GM12878 (cell line): Measurements from ENCODE around the gene MCRIP2. TPM values are rescaled to one million over a fixed set of nuclear protein-coding genes. Genes with fewer than 3 reads are reported as not detected.

Experiments used
- ATAC-seq: fragments of 200-7000 bp; cut with Tn5 transposase; 3 replicates; pipeline ENCODE4 v1.9.1; 2020; ENCODE audit warnings: mild to moderate bottlenecking, moderate library complexity
- BruUV-seq: library from RNA; stranded (reverse); fragments of 400-500 nt; replicated peaks from 2 replicates; lab custom pipeline; 2021; lab: Mats Ljungman, UMichigan
- CTCF ChIA-PET: fragments of 300-600 bp; sonication (Branson Sonifier 250); formaldehyde crosslinking; extraction: SDS; loops from one replicate; lab custom pipeline; 2021; ENCODE audit warnings: inconsistent platforms; lab: Yijun Ruan, JAX
- POLR2A ChIA-PET: fragments of 350-600 bp; formaldehyde crosslinking; extraction: SDS; loops from one replicate; lab custom pipeline; 2021; ENCODE audit warnings: inconsistent platforms; lab: Charles Lee
- RAD21 ChIA-PET: fragments of 300-600 bp; sonication (Branson Sonifier 250); formaldehyde crosslinking; loops from one replicate; lab custom pipeline; 2023; ENCODE audit warnings: antibody characterized with exemption; ENCODE audit not compliant: unreplicated experiment; lab: Charles Lee
- SMC1A ChIA-PET: fragments of 300-600 bp; sonication (Branson Sonifier 250); formaldehyde crosslinking; loops from one replicate; lab custom pipeline; 2023; ENCODE audit not compliant: unreplicated experiment, uncharacterized antibody; lab: Charles Lee
- DNase-seq: peaks from one replicate; pipeline ENCODE4 v3.0.0-alpha.2; 2011; ENCODE audit warnings: low read depth, low spot score
- FAIRE-seq: peaks from 3 replicates; lab custom pipeline; 2011; peaks lifted over from hg19 to GRCh38; lab: Jason Lieb, UNC
- H2AFZ ChIP-seq: 2 replicates; pipeline ENCODE4 v1.6.0; 2011; ENCODE audit warnings: low read depth, low read length, control low read depth; ENCODE audit not compliant: control insufficient read depth
- H3K27ac ChIP-seq: 2 replicates; pipeline ENCODE4 v1.5.1; 2011; ENCODE audit warnings: control low read depth; ENCODE audit not compliant: control insufficient read depth, insufficient read depth
- H3K27me3 ChIP-seq, 2 experiments: replicated peaks in 1 of 2; 2 replicates each; pipeline versions ENCODE4 v1.6.0 to v1.6.1; 2011; ENCODE audit warnings: low read length in 1 of 2; ENCODE audit not compliant: control insufficient read depth in 2 of 2, insufficient read depth in 2 of 2
- H3K36me3 ChIP-seq, 2 experiments: 2 replicates each; pipeline ENCODE4 v1.5.1; 2011; ENCODE audit warnings: low read length in 1 of 2; ENCODE audit not compliant: control insufficient read depth in 2 of 2, insufficient read depth in 2 of 2
- H3K4me1 ChIP-seq: 2 replicates; pipeline ENCODE4 v1.6.1; 2011; ENCODE audit warnings: mild to moderate bottlenecking, low read length, moderate library complexity, mixed read lengths; ENCODE audit not compliant: control insufficient read depth, insufficient read depth
- H3K4me2 ChIP-seq: 2 replicates; pipeline ENCODE4 v1.6.0; 2011; ENCODE audit warnings: control low read depth; ENCODE audit not compliant: control insufficient read depth, insufficient read depth
- H3K4me3 ChIP-seq: fragments of 200-600 bp; sonication (generic); 2 replicates; pipeline ENCODE4 v1.5.1; 2016
- H3K79me2 ChIP-seq: 2 replicates; pipeline ENCODE4 v1.6.0; 2011; ENCODE audit warnings: low read length; ENCODE audit not compliant: control insufficient read depth, insufficient read depth
- H3K9ac ChIP-seq: 2 replicates; pipeline ENCODE4 v1.8.0; 2011; ENCODE audit warnings: low read length, control low read depth, mixed read lengths; ENCODE audit not compliant: control insufficient read depth, insufficient read depth
- H3K9me3 ChIP-seq: replicated peaks from 3 replicates; pipeline ENCODE4 v1.5.1; 2011; ENCODE audit warnings: mild to moderate bottlenecking, low read length; ENCODE audit not compliant: control insufficient read depth, insufficient read depth
- H4K20me1 ChIP-seq: 2 replicates; pipeline ENCODE4 v1.6.0; 2011; ENCODE audit not compliant: control insufficient read depth, insufficient read depth
- EED ChIP-seq: sonication (generic); IDR thresholded peaks from 2 replicates; pipeline ENCODE4 v1.6.1; 2016; ENCODE audit warnings: antibody characterized with exemption, low read depth
- FOS ChIP-seq: IDR thresholded peaks from 3 replicates; pipeline ENCODE4 v1.6.1; 2011; ENCODE audit warnings: borderline replicate concordance; ENCODE audit not compliant: insufficient read length; ENCODE audit errors: extremely low read depth
- IKZF1 ChIP-seq: fragments of 450-650 bp; conservative IDR thresholded peaks from 2 replicates; pipeline ENCODE4 v1.6.1; 2017; ENCODE audit warnings: antibody characterized with exemption, mild to moderate bottlenecking
- MEF2B ChIP-seq: fragments of 450-650 bp; IDR thresholded peaks from 2 replicates; pipeline ENCODE4 v1.6.1; 2018; ENCODE audit warnings: mild to moderate bottlenecking, moderate library complexity; ENCODE audit not compliant: partially characterized antibody, poor library complexity, severe bottlenecking
- NBN ChIP-seq: fragments of 450-650 bp; IDR thresholded peaks from 2 replicates; pipeline ENCODE4 v1.6.1; 2016
- PAX5 ChIP-seq: IDR thresholded peaks from 2 replicates; pipeline ENCODE4 v1.6.1; 2011; ENCODE audit warnings: low read depth, low read length, borderline replicate concordance
- RAD21 ChIP-seq: IDR thresholded peaks from 2 replicates; pipeline ENCODE4 v1.6.1; 2011; ENCODE audit warnings: mild to moderate bottlenecking, low read depth, low read length, moderate library complexity; ENCODE audit not compliant: insufficient read depth
- SP1 ChIP-seq: IDR thresholded peaks from one replicate; pipeline ENCODE4 v1.6.1; 2011; ENCODE audit warnings: low read depth, low read length
- SUZ12 ChIP-seq: fragments of 200-600 bp; sonication (generic); IDR thresholded peaks from one replicate; pipeline ENCODE4 v1.6.1; 2018; ENCODE audit warnings: antibody characterized with exemption, mild to moderate bottlenecking; ENCODE audit not compliant: unreplicated experiment
- YY1 ChIP-seq: IDR thresholded peaks from 2 replicates; pipeline ENCODE4 v1.6.1; 2011; ENCODE audit warnings: low read depth, mild to moderate bottlenecking, low read length
- ZBTB40 ChIP-seq: fragments of 450-650 bp; IDR thresholded peaks from 2 replicates; pipeline ENCODE4 v1.6.1; 2016; ENCODE audit warnings: mild to moderate bottlenecking, moderate library complexity, borderline replicate concordance
- ZNF622 ChIP-seq: fragments of 450-650 bp; IDR thresholded peaks from 2 replicates; pipeline ENCODE4 v1.6.1; 2017; ENCODE audit warnings: mild to moderate bottlenecking, inconsistent platforms
- WGBS: methylation state at CpG from one replicate; pipeline ENCODE4 v1.1.6; 2016; ENCODE audit warnings: low lambda C conversion rate; ENCODE audit not compliant: insufficient replicate concordance, insufficient coverage; ENCODE audit errors: missing lambda C conversion rate; 5-methylcytosine and 5-hydroxymethylcytosine counted together
- in situ Hi-C: fragments of 300-500 bp; cut with MboI; formaldehyde crosslinking; loops from 9 replicates; pipeline ENCODE4 v1.14.3; 2018; ENCODE audit warnings: mixed read lengths
- intact Hi-C: fragments of 100-400 bp; cut with micrococcal nuclease; formaldehyde crosslinking; loops from one replicate; pipeline ENCODE4 v1.14.2; 2022; ENCODE audit not compliant: unreplicated experiment
- polyA plus RNA-seq, 11 experiments: library from polyadenylated mRNA; depleted of rRNA in 4 of 11; unstranded in 6 of 11; stranded (reverse) in 5 of 11; fragments of >200 nt; fragmentation: Nextera tagmentation in 4 of 11; fragmentation: Illumina TruSeq in 1 of 11; extraction: Ambion mirVana in 4 of 11; extraction: Trizol in 1 of 11; gene quantifications; 1 replicate in 1 of 11; 2 replicates in 10 of 11; pipeline versions ENCODE4 v1.2.1 to v1.2.3, GENCODE V29; 2011 to 2016; ENCODE audit warnings: inconsistent platforms in 2 of 11, missing spikeins in 2 of 11, low read depth in 1 of 11
- total RNA-seq, 4 experiments: library from RNA; depleted of rRNA in 3 of 4; stranded (reverse); fragments of >200 nt in 3 of 4; fragmentation: Illumina TruSeq in 1 of 4; extraction: Trizol in 1 of 4; gene quantifications; 2 replicates each; pipeline versions ENCODE4 v1.2.1 to v1.2.3, GENCODE V29; 2013 to 2021
- TF ChIP-seq, protein P1 (sequence below): IDR thresholded peaks from 2 replicates; pipeline ENCODE4 v1.6.1; 2012; ENCODE audit warnings: mild to moderate bottlenecking, low read depth, low read length

MCRIP2 gene
- total and polyA plus RNA-seq, 10 of the 15 experiments (the other 5 are each of a cell fraction or from before 2014, with no cell fraction given), result 0.19 to 93.1 (median 57.9) TPM

DNA sequence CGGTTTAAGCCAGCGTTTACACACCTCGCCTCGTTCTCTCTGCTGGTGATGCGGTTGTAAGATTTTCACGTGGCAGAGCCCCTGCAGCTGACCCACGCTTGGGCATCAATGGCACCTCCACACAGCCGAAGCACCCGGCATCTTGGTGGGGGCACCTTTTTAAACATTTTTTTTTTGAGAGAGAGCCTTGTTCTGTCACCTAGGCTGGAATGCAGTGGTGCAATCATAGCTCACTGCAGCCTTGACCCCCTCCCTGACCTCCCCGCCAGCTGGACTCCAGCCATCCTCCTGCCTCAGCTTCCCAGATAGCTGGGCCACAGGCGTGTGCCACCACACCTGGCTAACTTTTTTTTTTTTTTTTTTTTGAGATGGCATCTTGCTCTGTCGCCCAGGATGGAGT is 12.4 kb downstream of the MCRIP2 start:
- H3K27ac ChIP-seq, result no peak overlapping the region
- ChIA-PET POLR2A (interaction anchor here (0.6 to 0.7 kb wide), 2 partner anchors 30 to 454 kb away, joined by 3 to 5 read pairs; partner anchors contain the start of gene JMJD8), SMC1A (no interaction called here), RAD21 (no interaction called here), CTCF (no interaction called here)
- DNase-seq, result no peak
- FAIRE-seq, result no peak
- in situ Hi-C loops, result no loop called here
- H3K4me3 ChIP-seq, result no peak overlapping the region
- peaks cover 0 to 3% of the 10 kb centered on the region in 2 experiments; a peak in 2 of 4 replicates for H3K36me3 ChIP-seq
- no peaks in the 10 kb centered on the region for H4K20me1 ChIP-seq
- H3K4me1 ChIP-seq, result peaks cover 6% of the 10 kb centered on the region
- WGBS, result 96% methylated on average over 11 of the region's 12 CpGs
- no peaks in the 10 kb centered on the region for H3K27me3 ChIP-seq
- peaks cover 6% of the 10 kb centered on the region for H3K79me2 ChIP-seq
- H3K4me2 ChIP-seq, result no peak overlapping the region
- ATAC-seq, result no peak
- H2AFZ ChIP-seq, result no peak overlapping the region
- no peaks in the 10 kb centered on the region for H3K9me3 ChIP-seq
- H3K9ac ChIP-seq, result no peak overlapping the region
- intact Hi-C loops, result no loop called here
- no peak for TF ChIP-seq NBN
- no peak for TF ChIP-seq IKZF1
- TF ChIP-seq, protein P1, sequence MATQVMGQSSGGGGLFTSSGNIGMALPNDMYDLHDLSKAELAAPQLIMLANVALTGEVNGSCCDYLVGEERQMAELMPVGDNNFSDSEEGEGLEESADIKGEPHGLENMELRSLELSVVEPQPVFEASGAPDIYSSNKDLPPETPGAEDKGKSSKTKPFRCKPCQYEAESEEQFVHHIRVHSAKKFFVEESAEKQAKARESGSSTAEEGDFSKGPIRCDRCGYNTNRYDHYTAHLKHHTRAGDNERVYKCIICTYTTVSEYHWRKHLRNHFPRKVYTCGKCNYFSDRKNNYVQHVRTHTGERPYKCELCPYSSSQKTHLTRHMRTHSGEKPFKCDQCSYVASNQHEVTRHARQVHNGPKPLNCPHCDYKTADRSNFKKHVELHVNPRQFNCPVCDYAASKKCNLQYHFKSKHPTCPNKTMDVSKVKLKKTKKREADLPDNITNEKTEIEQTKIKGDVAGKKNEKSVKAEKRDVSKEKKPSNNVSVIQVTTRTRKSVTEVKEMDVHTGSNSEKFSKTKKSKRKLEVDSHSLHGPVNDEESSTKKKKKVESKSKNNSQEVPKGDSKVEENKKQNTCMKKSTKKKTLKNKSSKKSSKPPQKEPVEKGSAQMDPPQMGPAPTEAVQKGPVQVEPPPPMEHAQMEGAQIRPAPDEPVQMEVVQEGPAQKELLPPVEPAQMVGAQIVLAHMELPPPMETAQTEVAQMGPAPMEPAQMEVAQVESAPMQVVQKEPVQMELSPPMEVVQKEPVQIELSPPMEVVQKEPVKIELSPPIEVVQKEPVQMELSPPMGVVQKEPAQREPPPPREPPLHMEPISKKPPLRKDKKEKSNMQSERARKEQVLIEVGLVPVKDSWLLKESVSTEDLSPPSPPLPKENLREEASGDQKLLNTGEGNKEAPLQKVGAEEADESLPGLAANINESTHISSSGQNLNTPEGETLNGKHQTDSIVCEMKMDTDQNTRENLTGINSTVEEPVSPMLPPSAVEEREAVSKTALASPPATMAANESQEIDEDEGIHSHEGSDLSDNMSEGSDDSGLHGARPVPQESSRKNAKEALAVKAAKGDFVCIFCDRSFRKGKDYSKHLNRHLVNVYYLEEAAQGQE, result no peak
- TF ChIP-seq SP1, result no peak
- no peak for TF ChIP-seq MEF2B
- no peak for TF ChIP-seq SUZ12
- no peak for TF ChIP-seq ZNF622
- TF ChIP-seq YY1, result no peak
- no peak for TF ChIP-seq ZBTB40
- TF ChIP-seq RAD21, result no peak
- no peak for TF ChIP-seq FOS
- no peak for TF ChIP-seq EED
- no peak for TF ChIP-seq PAX5
- no TSS peak for BruUV-seq
